NCI-H1417 treated with DMSO at 0.1 percent for 48 hours (cell line): ENCODE data around the gene ZNF792.
"Not testable (repeated sequence)": the region's sequence is repeated elsewhere in the genome, so short reads cannot be mapped to it uniquely, and the experiment has no call there.

Experiments
- DNase-seq: peaks from one replicate; lab custom pipeline; 2025; lab: John Stamatoyannopoulos, UW

Gene ZNF792

DNA sequence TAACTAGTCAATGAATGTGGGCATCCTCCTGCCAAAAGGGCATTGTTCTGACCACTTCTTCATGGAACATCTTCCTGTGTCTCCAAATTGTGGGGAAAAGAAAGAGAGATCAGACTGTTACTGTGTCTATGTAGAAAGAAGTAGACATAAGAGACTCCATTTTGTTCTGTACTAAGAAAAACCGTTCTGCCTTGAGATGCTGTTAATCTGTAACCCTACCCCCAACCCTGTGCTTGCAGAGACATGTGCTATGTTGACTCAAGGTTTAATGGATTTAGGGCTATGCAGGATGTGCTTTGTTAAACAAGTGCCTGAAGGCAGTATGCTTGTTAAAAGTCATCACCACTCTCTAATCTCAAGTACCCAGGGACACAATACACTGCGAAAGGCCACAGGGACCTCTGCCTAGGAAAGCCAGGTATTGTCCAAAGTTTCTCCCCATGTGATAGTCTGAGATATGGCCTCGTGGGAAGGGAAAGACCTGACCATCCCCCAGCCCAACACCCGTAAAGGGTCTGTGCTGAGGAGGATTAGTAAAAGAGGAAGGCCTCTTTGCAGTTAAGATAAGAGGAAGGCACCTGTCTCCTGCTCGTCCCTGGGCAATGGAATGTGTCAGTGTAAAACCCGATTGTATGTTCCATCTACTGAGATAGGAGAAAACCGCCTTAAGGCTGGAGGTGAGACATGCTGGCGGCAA is 43.8 kb downstream of the ZNF792 start:
- DNase-seq: not testable (repeated sequence)

- DNase-seq: no peak
These were observed 45.8 kb downstream of the ZNF792 start for GRCh38 chr19:34918190-34918589.

DNA sequence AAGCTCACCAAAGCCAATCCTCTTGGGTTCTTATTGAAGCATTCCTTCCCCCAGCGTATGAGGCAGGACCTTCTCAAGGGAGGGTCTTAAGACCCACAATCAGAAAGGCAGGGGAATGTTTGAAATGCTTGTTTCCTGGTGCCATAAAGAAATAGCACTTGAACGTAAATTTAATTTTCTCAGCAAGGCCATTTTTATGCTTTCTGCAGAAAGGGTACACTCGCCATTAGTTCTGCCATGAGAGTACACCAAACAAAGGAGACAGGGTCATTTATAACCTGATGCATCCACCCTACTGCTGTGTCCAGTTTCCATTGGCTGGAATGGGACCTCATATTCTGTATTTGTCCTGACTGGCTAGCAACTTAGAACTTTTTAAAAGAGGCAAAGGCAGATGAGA is 46.9 kb downstream of the ZNF792 start:
- not testable (repeated sequence) for DNase-seq

GRCh38 chr19:34910770-34911169 is 53.3 kb downstream of the ZNF792 start:
- DNase-seq: no peak
